Skeletal muscle cell (primary cell): ENCODE data around the gene HAND1.

ENCODE experiments used
- DNase-seq: peaks from one replicate; pipeline ENCODE4 v3.0.0-alpha.2; 2010; ENCODE audit warnings: low read depth
- H3K4me3 ChIP-seq: 2 replicates; pipeline ENCODE4 v1.5.1; 2011; ENCODE audit warnings: low read depth, mild to moderate bottlenecking, control low read depth, low read length, moderate library complexity

Gene HAND1

GRCh38 chr5:154506716-154507080, 28.7 kb upstream of the HAND1 start:
- H3K4me3 ChIP-seq = no peak overlapping the region
- DNase-seq = no peak

GRCh38 chr5:154506049-154506715, 28.2 kb upstream of the HAND1 start:
- H3K4me3 ChIP-seq = no peak overlapping the region
- no peak for DNase-seq

- H3K4me3 ChIP-seq = no peak overlapping the region
Measured at GRCh38 chr5:154505567-154505966, 27.5 kb upstream of the HAND1 start.

GRCh38 chr5:154503698-154504039, 25.6 kb upstream of the HAND1 start:
- H3K4me3 ChIP-seq = no peak overlapping the region
- DNase-seq = no peak

More at GRCh38 chr5:154505567-154505966, 27.5 kb upstream of the HAND1 start:
- no peak for DNase-seq

- DNase-seq = no peak
- no peak overlapping the region for H3K4me3 ChIP-seq
Measured at GRCh38 chr5:154502180-154502579, 24.2 kb upstream of the HAND1 start.

- no peak overlapping the region for H3K4me3 ChIP-seq
- no peak for DNase-seq
Measured at GRCh38 chr5:154501566-154501965, 23.5 kb upstream of the HAND1 start.

- no peak for DNase-seq
- no peak overlapping the region for H3K4me3 ChIP-seq
Measured at GRCh38 chr5:154498994-154499393, 21.0 kb upstream of the HAND1 start.

GRCh38 chr5:154498591-154498990, 20.6 kb upstream of the HAND1 start:
- H3K4me3 ChIP-seq = no peak overlapping the region
- DNase-seq = no peak

- no peak overlapping the region for H3K4me3 ChIP-seq
- no peak for DNase-seq
Measured at GRCh38 chr5:154494036-154494435, 16.0 kb upstream of the HAND1 start.

- H3K4me3 ChIP-seq = no peak overlapping the region
- DNase-seq = no peak
Measured at GRCh38 chr5:154493274-154493673, 15.2 kb upstream of the HAND1 start.

GRCh38 chr5:154491941-154492340, 13.9 kb upstream of the HAND1 start:
- no peak overlapping the region for H3K4me3 ChIP-seq
- DNase-seq = no peak

GRCh38 chr5:154487541-154487940, 9.5 kb upstream of the HAND1 start:
- no peak for DNase-seq
- no peak overlapping the region for H3K4me3 ChIP-seq

- no peak overlapping the region for H3K4me3 ChIP-seq
- DNase-seq = no peak
Measured at GRCh38 chr5:154486427-154486866, 8.4 kb upstream of the HAND1 start.

- H3K4me3 ChIP-seq = no peak overlapping the region
- DNase-seq = no peak
Measured at GRCh38 chr5:154485850-154486426, 7.9 kb upstream of the HAND1 start.

- DNase-seq = no peak
- H3K4me3 ChIP-seq = no peak overlapping the region
Measured at GRCh38 chr5:154485096-154485491, 7.1 kb upstream of the HAND1 start.

GRCh38 chr5:154484393-154485095, 6.5 kb upstream of the HAND1 start:
- no peak for DNase-seq
- H3K4me3 ChIP-seq = no peak overlapping the region

- DNase-seq = no peak
- no peak overlapping the region for H3K4me3 ChIP-seq
Measured at GRCh38 chr5:154483654-154484392, 5.8 kb upstream of the HAND1 start.

GRCh38 chr5:154482528-154483449, 4.8 kb upstream of the HAND1 start:
- H3K4me3 ChIP-seq = no peak overlapping the region
- DNase-seq = no peak
